GM23338 (cell line): ENCODE data around the gene RNF175. TPM values are rescaled to one million over a fixed set of nuclear protein-coding genes. Genes with fewer than 3 reads are reported as not detected.

Experiments used
- ATAC-seq: fragments of 200-7000 bp; cut with Tn5 transposase; 3 replicates; pipeline ENCODE4 v1.9.1; 2020
- DNase-seq: peaks from one replicate; pipeline ENCODE4 v3.0.0-alpha.2; 2015; ENCODE audit warnings: low spot score
- H2AFZ ChIP-seq: fragments of 200-600 bp; sonication (generic); 2 replicates; pipeline ENCODE4 v1.8.0; 2016; ENCODE audit warnings: antibody characterized with exemption, mild to moderate bottlenecking, moderate library complexity
- H3F3A ChIP-seq: fragments of 200-600 bp; sonication (generic); replicated peaks from 2 replicates; pipeline ENCODE4 v1.8.0; 2017; ENCODE audit warnings: antibody characterized with exemption, mixed run types, low read depth
- H3K27ac ChIP-seq: fragments of 200-600 bp; sonication (generic); 2 replicates; pipeline ENCODE4 v1.6.1; 2016; ENCODE audit warnings: low read depth
- H3K27me3 ChIP-seq: fragments of 200-600 bp; sonication (generic); 2 replicates; pipeline ENCODE4 v1.8.0; 2016; ENCODE audit warnings: mild to moderate bottlenecking, mixed run types, moderate library complexity; ENCODE audit not compliant: insufficient read depth
- H3K36me3 ChIP-seq: fragments of 200-600 bp; sonication (generic); 2 replicates; pipeline ENCODE4 v1.8.0; 2016; ENCODE audit warnings: mild to moderate bottlenecking; ENCODE audit not compliant: insufficient read depth
- H3K4me1 ChIP-seq: fragments of 200-600 bp; sonication (generic); 2 replicates; pipeline ENCODE4 v1.8.0; 2016; ENCODE audit warnings: mild to moderate bottlenecking, moderate library complexity; ENCODE audit not compliant: insufficient read depth
- H3K4me2 ChIP-seq: fragments of 200-600 bp; sonication (generic); 2 replicates; pipeline ENCODE4 v1.7.1; 2017; ENCODE audit warnings: mixed run types
- H3K4me3 ChIP-seq: fragments of 200-600 bp; sonication (generic); 2 replicates; pipeline ENCODE4 v1.6.1; 2016; ENCODE audit warnings: mixed run types
- H3K79me2 ChIP-seq: fragments of 200-600 bp; sonication (generic); replicated peaks from 2 replicates; pipeline ENCODE4 v1.8.0; 2017; ENCODE audit warnings: mild to moderate bottlenecking; ENCODE audit not compliant: insufficient read depth
- H3K9me2 ChIP-seq: fragments of 200-600 bp; sonication (generic); 2 replicates; pipeline ENCODE4 v1.8.0; 2017; ENCODE audit not compliant: insufficient read depth
- H4K20me1 ChIP-seq: fragments of 200-600 bp; sonication (generic); replicated peaks from 2 replicates; pipeline ENCODE4 v1.8.0; 2017; ENCODE audit warnings: mild to moderate bottlenecking; ENCODE audit not compliant: insufficient read depth
- H3K27ac Mint-ChIP-seq: 2 replicates; pipeline ENCODE4 v1.8.0; 2020; ENCODE audit warnings: inconsistent platforms, mild to moderate bottlenecking, moderate library complexity, mixed read lengths
- H3K27me3 Mint-ChIP-seq: 3 replicates; pipeline ENCODE4 v1.8.0; 2022; ENCODE audit warnings: low read depth, mild to moderate bottlenecking, moderate library complexity, mixed read lengths, inconsistent platforms; ENCODE audit not compliant: insufficient read depth, poor library complexity
- H3K36me3 Mint-ChIP-seq: 3 replicates; pipeline ENCODE4 v1.8.0; 2021; ENCODE audit warnings: low read depth, mild to moderate bottlenecking, inconsistent platforms, moderate library complexity, mixed read lengths
- H3K4me1 Mint-ChIP-seq: 3 replicates; pipeline ENCODE4 v1.8.0; 2020; ENCODE audit warnings: mild to moderate bottlenecking, inconsistent platforms, mixed read lengths
- H3K4me3 Mint-ChIP-seq: 3 replicates; pipeline ENCODE4 v1.8.0; 2021; ENCODE audit warnings: moderate library complexity, mild to moderate bottlenecking, inconsistent platforms, mixed read lengths
- H3K9me3 Mint-ChIP-seq: 3 replicates; pipeline ENCODE4 v1.8.0; 2020; ENCODE audit warnings: moderate library complexity, mild to moderate bottlenecking, inconsistent platforms, mixed read lengths
- CREB1 ChIP-seq: fragments of 250-450 bp; sonication (Bioruptor Pico); IDR thresholded peaks from 2 replicates; pipeline ENCODE4 v1.5.0; 2020; ENCODE audit warnings: low read depth, mild to moderate bottlenecking, moderate library complexity
- CTCF ChIP-seq, 2 experiments: fragments of 200-600 bp in 1 of 2; sonication (generic) in 1 of 2; conservative IDR thresholded peaks; 2 replicates each; pipeline versions ENCODE4 v1.5.1 to v1.6.1; 2016 to 2017; ENCODE audit warnings: antibody characterized with exemption in 2 of 2, low read depth in 2 of 2, mild to moderate bottlenecking in 2 of 2, moderate library complexity in 1 of 2
- ETS1 ChIP-seq: IDR thresholded peaks from 2 replicates; pipeline ENCODE4 v1.6.1; 2016; ENCODE audit warnings: antibody characterized with exemption
- EZH2 ChIP-seq: fragments of 200-600 bp; sonication (generic); IDR thresholded peaks from one replicate; pipeline ENCODE4 v1.8.0; 2017; ENCODE audit warnings: antibody characterized with exemption, mild to moderate bottlenecking, low read depth; ENCODE audit not compliant: unreplicated experiment
- EZH2phosphoT487 ChIP-seq: fragments of 200-600 bp; sonication (generic); IDR thresholded peaks from one replicate; pipeline ENCODE4 v1.8.1; 2018; ENCODE audit warnings: antibody characterized with exemption; ENCODE audit not compliant: unreplicated experiment
- REST ChIP-seq: IDR thresholded peaks from one replicate; pipeline ENCODE4 v1.6.1; 2018; ENCODE audit warnings: antibody characterized with exemption; ENCODE audit not compliant: unreplicated experiment
- STAT1 ChIP-seq: IDR thresholded peaks from one replicate; pipeline ENCODE4 v1.6.1; 2016; ENCODE audit warnings: antibody characterized with exemption; ENCODE audit not compliant: unreplicated experiment
- ZNF114 ChIP-seq: fragments of 250-450 bp; sonication (Bioruptor Pico); IDR thresholded peaks from 2 replicates; pipeline ENCODE4 v1.5.0; 2020; ENCODE audit warnings: mild to moderate bottlenecking, moderate library complexity
- polyA plus RNA-seq: library from polyadenylated mRNA; unstranded; fragments of >200 nt; fragmentation: Nextera tagmentation; extraction: Ambion mirVana; gene quantifications from 2 replicates; pipeline ENCODE4 v1.2.1, GENCODE V29; 2016
- total RNA-seq: library from RNA; depleted of rRNA; stranded (reverse); fragments of >200 nt; shearing (Covaris generic); gene quantifications from 2 replicates; pipeline ENCODE4 v1.2.3, GENCODE V29; 2014

The RNF175 gene
- total and polyA plus RNA-seq, 2 experiments from 2014 or later: 4.7 to 4.8 TPM

- TF ChIP-seq STAT1 (no peak), ETS1 (peak; percentile 17; the same call in 1 of the 2 replicates)
- Histone ChIP-seq H3K9me2 (no peaks in the 10 kb centered on the region), H3K4me2 (peak overlapping the region; percentile 78), H3K27me3 (peaks cover 55% of the 10 kb centered on the region), H3F3A (no peaks in the 10 kb centered on the region), H4K20me1 (no peaks in the 10 kb centered on the region), H3K4me3 (peak overlapping the region; percentile 79), H3K36me3 (no peaks in the 10 kb centered on the region), H3K27ac (no peak overlapping the region), H3K4me1 (peaks cover 4% of the 10 kb centered on the region), H3K79me2 (no peaks in the 10 kb centered on the region), H2AFZ (peak overlapping the region; percentile 98)
- H3K27me3 Mint-ChIP-seq: peaks cover 37% of the 10 kb centered on the region
- H3K4me1 Mint-ChIP-seq: peaks cover 9% of the 10 kb centered on the region
- peaks cover 14% of the 10 kb centered on the region for H3K36me3 Mint-ChIP-seq
- peaks cover 37% of the 10 kb centered on the region for H3K9me3 Mint-ChIP-seq
- no peak overlapping the region for H3K27ac Mint-ChIP-seq
- peak overlapping the region; percentile 78 for H3K4me3 Mint-ChIP-seq
- DNase-seq (no peak), ATAC-seq (peak; percentile 71)
Observed at GRCh38 chr4:153683763-153684181, 76.1 kb downstream of the RNF175 start.

GRCh38 chr4:153679486-153679885, 80.3 kb downstream of the RNF175 start:
- H3K27me3 Mint-ChIP-seq: peaks cover 21% of the 10 kb centered on the region
- no peaks in the 10 kb centered on the region for H3K79me2 ChIP-seq
- H3K9me3 Mint-ChIP-seq: no peaks in the 10 kb centered on the region; the same call in 2 of the 3 replicates
- no peak for DNase-seq
- H3K36me3 ChIP-seq: no peaks in the 10 kb centered on the region
- H3K27ac Mint-ChIP-seq: no peak overlapping the region
- no peaks in the 10 kb centered on the region for H3K9me2 ChIP-seq
- peaks cover 3% of the 10 kb centered on the region; the same call in 1 of the 3 replicates for H3K4me1 Mint-ChIP-seq
- ATAC-seq: no peak
- H2AFZ ChIP-seq: no peak overlapping the region
- TF ChIP-seq CTCF (conservative IDR thresholded peaks at IDR 0.05; ENCODE audit: low read depth in 2 of 2) (peak in 1 of 2 experiments; percentile 30; a peak in 2 of 4 replicates), CREB1 (CRISPR knock-in tag) (no peak)
- peaks cover 33% of the 10 kb centered on the region for H3K27me3 ChIP-seq
- no peaks in the 10 kb centered on the region for H4K20me1 ChIP-seq
- H3K36me3 Mint-ChIP-seq: no peaks in the 10 kb centered on the region; the same call in 2 of the 3 replicates
- H3K4me1 ChIP-seq: no peaks in the 10 kb centered on the region
- no peak overlapping the region for H3K4me2 ChIP-seq
- H3K27ac ChIP-seq: no peak overlapping the region
- no peak overlapping the region for H3K4me3 Mint-ChIP-seq
- no peaks in the 10 kb centered on the region for H3F3A ChIP-seq
- H3K4me3 ChIP-seq: no peak overlapping the region

GRCh38 chr4:153676984-153677383, 82.8 kb downstream of the RNF175 start:
- Histone ChIP-seq H4K20me1 (no peaks in the 10 kb centered on the region), H3K27me3 (peaks cover 8% of the 10 kb centered on the region), H3K4me3 (no peak overlapping the region), H3K27ac (no peak overlapping the region), H3K4me2 (no peak overlapping the region), H3K4me1 (no peaks in the 10 kb centered on the region), H3F3A (no peaks in the 10 kb centered on the region), H3K9me2 (no peaks in the 10 kb centered on the region), H2AFZ (no peak overlapping the region), H3K79me2 (no peaks in the 10 kb centered on the region), H3K36me3 (no peaks in the 10 kb centered on the region)
- DNase-seq: no peak
- no peak for ATAC-seq
- no peaks in the 10 kb centered on the region for H3K4me1 Mint-ChIP-seq
- TF ChIP-seq REST (no peak), ZNF114 (CRISPR knock-in tag) (no peak), EZH2 (no peak), STAT1 (no peak), EZH2phosphoT487 (no peak)
- no peaks in the 10 kb centered on the region for H3K36me3 Mint-ChIP-seq
- H3K27me3 Mint-ChIP-seq: no peaks in the 10 kb centered on the region
- no peak overlapping the region for H3K4me3 Mint-ChIP-seq
- H3K9me3 Mint-ChIP-seq: no peaks in the 10 kb centered on the region; the same call in 1 of the 3 replicates
- H3K27ac Mint-ChIP-seq: no peak overlapping the region
